Measurements from ENCODE around the gene ZNF488.
"Not testable (repeated sequence)": the region's sequence is repeated elsewhere in the genome, so short reads cannot be mapped to it uniquely, and the experiment has no call there.

ZNF488 gene

GRCh38 chr10:47410271-47410670 lies 26.2 kb upstream of the ZNF488 start:
- DNase-seq, result no peak

DNA sequence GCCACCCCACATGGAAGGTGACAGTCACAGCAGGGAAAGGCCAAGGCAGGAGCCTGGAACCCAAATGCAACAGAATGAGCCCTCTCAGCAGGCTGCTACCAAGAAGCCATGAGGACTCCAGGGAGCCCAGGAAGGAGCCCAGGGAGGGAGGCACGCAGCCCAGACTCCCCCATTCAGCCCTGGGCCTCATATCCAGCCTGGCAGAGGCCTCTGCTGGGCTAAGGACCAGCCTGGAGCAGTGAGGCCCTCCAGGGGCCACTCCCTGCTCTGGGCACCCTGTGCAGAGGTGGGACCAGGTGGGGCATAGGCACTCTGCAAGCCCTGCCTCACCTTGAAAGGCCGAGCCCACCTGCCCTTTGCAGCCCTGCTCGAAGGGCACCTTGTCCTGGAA lies 25.8 kb upstream of the ZNF488 start:
- DNase-seq, result no peak

DNA sequence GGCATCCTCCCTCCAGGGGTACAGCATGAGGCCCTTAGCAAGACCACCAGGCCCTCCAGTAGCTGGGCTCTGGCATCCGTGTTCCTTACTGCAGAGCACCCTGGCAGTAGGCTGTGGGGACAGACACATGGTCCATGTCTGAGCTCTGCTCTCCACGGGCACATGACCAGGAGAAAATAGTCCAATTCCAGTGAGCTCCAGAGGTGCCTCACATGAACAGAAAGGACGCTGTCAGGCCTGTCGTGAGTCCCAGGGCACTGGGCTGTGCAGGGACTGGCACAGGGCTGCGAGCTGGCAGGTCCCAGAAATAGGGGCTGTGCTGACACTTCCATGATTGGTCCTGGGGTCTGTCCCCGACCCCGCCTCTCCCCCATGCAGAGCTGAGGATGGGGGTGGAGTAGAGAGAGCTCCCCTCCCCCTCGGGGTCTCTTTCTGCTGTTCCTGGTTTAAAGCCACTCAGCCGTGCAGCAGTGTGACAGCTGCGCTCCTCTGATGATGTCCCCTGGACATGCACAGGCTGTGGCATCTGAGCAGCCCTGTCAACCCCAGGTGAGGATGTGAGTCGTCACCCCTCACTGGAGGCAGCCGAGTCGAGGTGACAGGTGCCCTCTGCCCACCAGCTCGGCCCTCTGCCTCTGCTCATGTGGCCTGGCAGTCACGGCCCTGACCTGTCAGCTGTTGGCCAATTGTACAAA lies 25.2 kb upstream of the ZNF488 start:
- DNase-seq, result no peak

DNA sequence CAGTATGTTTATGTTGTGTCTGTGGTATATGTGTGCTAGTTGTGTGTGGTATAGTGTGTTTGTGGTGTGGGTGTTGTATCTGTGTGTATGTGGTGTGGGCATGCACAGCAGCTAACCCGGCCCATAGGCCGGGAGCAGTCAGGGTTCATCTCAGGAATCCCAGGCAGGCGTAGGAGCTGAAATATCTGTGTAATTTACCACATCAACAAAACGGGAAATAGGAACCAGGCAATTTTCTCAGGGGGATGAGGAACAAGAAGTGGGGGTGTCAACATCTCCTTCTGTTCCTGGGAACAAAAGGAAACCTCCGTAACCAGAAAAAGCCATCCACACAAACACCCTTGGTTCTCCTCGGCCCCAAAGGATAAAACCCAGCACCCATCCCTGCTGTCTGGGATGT lies 24.5 kb upstream of the ZNF488 start:
- DNase-seq, result no peak

- no peak for DNase-seq
Measured at GRCh38 chr10:47406870-47407691, 23.0 kb upstream of the ZNF488 start.

- no peak for DNase-seq
Measured at GRCh38 chr10:47406548-47406869, 22.4 kb upstream of the ZNF488 start.

GRCh38 chr10:47405857-47406547 lies 21.9 kb upstream of the ZNF488 start:
- no peak for DNase-seq

DNA sequence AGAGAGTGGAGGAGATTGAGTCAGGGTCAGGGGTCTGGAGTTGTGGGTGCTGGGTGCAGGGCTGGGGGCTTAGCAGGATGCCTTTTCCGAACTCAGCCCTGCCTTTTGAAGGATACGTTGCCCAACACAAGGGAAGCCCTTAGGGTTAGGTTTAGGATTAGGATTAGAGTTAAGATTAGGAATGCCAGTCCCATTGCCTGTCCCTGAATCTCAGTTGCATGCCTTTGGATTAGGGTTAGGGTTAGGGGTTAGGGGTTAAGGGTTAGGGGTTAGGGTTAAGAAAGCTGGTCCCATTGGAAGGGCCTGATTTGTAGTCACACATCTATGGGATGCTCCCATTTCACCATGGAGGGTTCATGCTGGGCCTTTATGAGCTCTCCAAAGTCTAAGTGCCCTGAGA lies 20.8 kb upstream of the ZNF488 start:
- DNase-seq, result no peak

DNA sequence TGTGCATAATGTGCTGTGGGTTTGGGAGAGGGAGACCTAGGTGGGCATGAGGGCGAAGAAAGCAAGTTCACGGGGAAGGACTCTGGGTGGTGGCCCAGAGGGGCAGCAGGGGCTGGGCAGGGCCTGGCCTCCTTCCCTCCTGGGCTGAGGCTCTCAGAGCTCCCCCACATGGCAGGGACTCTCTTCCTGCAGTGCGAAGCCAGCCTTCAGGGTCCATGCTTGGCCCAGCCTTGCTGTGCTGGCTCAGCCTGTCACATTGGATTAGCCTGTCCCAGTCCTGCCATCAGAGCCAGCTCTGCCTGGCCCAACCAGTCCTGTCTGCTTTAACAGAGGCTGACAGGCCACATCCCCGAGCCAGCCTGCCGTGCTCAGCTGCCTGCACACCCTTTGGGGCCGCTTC lies 20.4 kb upstream of the ZNF488 start:
- no peak for DNase-seq

- DNase-seq, result no peak
Measured at GRCh38 chr10:47403446-47404318, 19.6 kb upstream of the ZNF488 start.

GRCh38 chr10:47402641-47403301 lies 18.7 kb upstream of the ZNF488 start:
- DNase-seq, result peak in 1 of 56 donors; percentile 65

DNA sequence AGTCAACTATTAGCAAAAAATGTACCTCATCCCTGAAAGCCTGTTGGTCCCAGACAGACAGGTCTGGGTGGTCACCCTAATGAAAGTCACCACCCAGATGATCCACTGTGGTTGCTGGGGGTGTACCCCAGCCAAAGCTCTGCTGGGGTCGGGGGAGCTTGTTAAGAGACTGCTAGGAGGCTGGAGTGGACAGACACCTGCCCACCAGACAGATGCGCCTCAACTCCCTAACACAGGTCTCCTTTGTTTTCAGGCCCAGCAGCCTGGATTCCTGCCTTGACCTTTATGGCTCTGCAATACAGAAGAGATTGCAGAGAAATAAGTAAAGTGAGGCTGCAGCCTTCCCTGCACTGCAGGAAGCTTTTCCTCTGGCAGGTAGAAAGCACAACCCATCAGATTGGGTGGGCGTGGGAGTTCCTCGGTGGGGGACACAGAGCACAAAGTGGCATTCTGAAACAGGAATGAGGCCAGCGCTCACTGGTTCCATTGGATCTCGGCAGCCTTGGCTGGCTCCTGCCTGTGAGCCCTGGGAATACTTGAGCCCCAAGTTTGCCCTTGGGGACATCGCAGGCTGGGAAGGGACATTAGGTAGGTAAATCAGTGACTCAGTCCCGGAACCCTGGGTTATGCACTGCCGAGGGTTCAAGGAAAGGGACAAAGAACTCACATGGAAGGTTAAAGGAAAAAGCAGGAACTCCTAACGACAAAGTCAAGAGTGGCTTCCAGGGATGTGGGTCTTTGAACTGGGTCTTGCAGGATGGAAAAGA lies 18.0 kb upstream of the ZNF488 start:
- DNase-seq, result no peak

- DNase-seq, result no peak
Measured at GRCh38 chr10:47401210-47401609, 17.1 kb upstream of the ZNF488 start.

DNA sequence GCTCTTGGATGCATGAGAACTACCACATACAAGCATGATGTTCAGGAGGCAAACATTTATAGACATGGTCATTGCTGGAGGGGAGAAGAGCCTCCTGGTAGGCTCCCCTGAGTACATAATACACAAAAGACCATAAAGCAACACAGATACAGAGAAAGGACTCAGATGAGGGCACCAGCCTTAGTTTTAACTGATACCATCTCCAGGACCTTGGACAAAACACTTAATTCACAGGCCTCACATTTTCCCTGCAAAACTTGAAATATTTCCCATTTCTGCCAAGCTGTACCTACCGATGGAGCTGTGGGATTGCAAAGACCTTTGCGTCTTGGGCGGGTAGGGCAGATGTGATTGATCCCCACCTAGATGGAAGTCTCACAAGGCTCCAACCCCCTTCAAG lies 16.7 kb upstream of the ZNF488 start:
- no peak for DNase-seq

GRCh38 chr10:47400251-47400650 lies 16.2 kb upstream of the ZNF488 start:
- DNase-seq, result no peak

DNA sequence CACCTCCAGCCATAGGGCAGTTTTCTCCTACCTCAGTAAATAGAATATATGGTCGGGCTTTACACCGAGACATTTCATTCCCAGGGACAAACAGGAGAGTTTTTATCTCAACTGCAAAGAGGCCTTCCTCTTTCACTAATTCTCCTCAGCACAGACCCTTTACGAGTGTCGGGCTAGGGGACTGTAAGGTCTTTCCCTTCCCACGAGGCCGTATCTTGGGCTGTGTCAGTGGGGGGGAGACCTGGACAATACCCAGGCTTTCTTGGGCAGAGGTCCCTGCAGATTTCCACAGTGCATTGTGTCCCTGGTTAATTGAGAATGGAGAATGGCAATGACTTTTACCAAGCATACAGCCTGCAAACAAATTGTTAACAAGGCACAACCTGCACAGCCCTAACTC lies 13.2 kb upstream of the ZNF488 start:
- no peak for DNase-seq

DNA sequence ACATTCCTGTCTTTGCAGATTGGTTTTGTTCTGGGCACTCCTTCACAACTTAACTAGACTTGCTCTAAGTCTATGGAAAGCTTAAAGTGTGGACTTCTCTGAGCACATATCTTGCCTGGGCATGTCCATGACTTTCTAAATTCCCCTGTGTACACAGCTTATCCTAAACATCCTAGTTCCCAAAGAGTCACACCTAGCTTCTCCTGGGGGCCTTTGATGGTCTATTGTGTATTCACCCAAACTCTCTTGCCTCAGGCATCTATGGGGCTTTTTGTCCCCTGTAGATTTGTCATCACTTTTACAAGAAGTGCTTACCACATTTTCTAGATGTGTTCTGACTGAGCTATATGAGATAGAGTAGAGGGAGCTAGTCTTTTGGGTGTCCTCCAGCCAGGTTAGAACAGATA lies 12.2 kb upstream of the ZNF488 start:
- DNase-seq, result no peak

GRCh38 chr10:47389619-47390018 lies 5.5 kb upstream of the ZNF488 start:
- DNase-seq, result no peak

DNA sequence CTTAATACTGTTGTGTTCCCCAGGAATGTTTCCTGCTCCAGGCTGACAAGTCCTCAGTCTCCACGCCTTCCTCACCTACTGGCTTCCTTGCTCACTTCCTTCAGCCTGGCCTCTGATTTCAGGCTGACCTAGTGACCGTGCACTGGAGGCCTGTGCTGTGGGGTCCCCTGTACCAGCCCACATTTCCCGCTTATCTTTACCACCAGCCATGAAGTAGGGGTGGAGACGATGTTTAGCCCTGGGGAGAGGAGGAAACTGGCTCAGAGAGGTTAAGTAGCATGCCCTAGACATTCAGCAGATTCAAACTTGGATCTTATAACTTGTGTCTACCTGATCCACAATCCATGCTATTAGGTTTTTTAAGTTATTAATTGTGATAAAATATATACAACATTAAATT lies 4.8 kb upstream of the ZNF488 start:
- DNase-seq, result no peak

DNA sequence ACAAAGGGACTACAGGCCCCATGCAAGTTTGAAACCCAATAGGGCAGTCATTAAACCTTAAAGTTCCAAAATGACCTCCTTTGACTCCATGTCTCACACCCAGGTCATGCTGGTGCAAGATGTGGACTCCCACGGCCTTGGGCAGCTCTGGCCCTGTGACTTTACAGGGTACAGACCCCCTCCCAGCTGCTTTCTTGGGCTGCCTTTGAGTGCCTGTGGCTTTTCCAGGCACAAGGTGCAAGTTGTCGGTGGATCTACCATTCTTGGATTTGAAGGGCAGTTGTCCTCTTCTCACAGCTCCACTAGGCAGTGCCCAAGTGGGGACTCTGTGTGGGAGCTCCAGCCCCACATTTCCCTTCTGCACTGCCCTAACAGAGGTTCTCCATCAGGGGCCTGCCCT lies 2.0 kb upstream of the ZNF488 start:
- not testable (repeated sequence) for DNase-seq

All from nucleus accumbens (tissue), 56 donors.